Measurements from ENCODE around the gene C10orf95. TPM values are rescaled to one million over a fixed set of nuclear protein-coding genes. Genes with fewer than 3 reads are reported as not detected.

C10orf95 gene
- total and polyA plus RNA-seq, 2 of the 13 experiments (the other 11 are each of a cell fraction or from before 2014, with no cell fraction given), result 0.05 to 0.07 TPM

DNA sequence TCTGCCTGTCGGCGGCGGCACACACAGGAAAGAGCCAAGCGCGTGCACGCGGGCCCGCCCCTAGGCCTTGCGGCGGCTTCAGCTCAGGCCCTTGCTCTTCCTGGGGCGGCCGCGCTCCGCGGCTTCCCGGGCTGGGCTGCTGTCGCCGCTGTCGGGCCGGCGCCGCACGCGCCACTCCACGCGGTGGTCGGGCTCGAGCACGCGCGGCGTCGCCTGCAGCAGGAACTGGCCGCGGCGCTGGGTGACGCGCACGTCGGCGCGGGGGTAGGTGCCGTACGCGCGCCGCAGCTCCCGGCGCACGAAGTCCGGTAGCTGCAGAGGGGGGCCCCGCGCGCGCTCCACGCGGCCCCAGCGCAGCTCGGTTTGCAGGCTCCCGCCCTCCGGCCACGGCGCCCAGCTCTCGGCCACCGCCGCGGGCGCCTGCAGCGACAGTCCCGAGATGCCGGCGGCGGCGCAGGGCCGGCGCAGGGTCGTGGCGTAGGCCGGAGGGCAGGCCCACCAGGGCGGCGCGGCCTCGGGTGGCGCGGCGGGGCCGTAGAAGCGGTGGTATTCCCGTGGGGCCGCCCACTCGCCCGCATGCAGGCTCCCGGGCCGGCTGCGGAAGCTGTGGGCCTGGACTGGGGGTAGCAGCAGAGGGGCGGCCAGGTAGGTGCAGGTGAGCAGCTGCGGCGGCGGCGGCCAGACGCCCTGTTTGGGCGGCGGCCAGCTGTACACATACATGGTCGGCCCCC, 804 bp downstream of the C10orf95 start (continued):
- TF ChIP-seq, protein P1, sequence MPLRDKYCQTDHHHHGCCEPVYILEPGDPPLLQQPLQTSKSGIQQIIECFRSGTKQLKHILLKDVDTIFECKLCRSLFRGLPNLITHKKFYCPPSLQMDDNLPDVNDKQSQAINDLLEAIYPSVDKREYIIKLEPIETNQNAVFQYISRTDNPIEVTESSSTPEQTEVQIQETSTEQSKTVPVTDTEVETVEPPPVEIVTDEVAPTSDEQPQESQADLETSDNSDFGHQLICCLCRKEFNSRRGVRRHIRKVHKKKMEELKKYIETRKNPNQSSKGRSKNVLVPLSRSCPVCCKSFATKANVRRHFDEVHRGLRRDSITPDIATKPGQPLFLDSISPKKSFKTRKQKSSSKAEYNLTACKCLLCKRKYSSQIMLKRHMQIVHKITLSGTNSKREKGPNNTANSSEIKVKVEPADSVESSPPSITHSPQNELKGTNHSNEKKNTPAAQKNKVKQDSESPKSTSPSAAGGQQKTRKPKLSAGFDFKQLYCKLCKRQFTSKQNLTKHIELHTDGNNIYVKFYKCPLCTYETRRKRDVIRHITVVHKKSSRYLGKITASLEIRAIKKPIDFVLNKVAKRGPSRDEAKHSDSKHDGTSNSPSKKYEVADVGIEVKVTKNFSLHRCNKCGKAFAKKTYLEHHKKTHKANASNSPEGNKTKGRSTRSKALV (CRISPR knock-in tag; IDR thresholded peaks at IDR 0.05), result no peak
- peak; percentile 18; the same call in 1 of the 2 replicates for TF ChIP-seq PHF8 (CRISPR knock-in tag; IDR thresholded peaks at IDR 0.05)
- TF ChIP-seq RBAK (CRISPR knock-in tag; IDR thresholded peaks at IDR 0.05), result no peak
- TF ChIP-seq GABPB1 (CRISPR knock-in tag; IDR thresholded peaks at IDR 0.05), result peak; percentile 44; the same call in 1 of the 2 replicates
- TF ChIP-seq KLF13 (CRISPR knock-in tag; IDR thresholded peaks at IDR 0.05), result no peak
- no peak for TF ChIP-seq NR2F2 (IDR thresholded peaks at IDR 0.05; ENCODE audit: borderline replicate concordance, low read depth)
- no peak for TF ChIP-seq ZNF501 (CRISPR knock-in tag; IDR thresholded peaks at IDR 0.05)
- no peak for TF ChIP-seq FOXM1 (CRISPR knock-in tag; IDR thresholded peaks at IDR 0.05)
- TF ChIP-seq ZNF142 (CRISPR knock-in tag; IDR thresholded peaks at IDR 0.05), result 0 out of 2 replicates have a peak, but pooled peaks have one; percentile 51
- TF ChIP-seq ZNF841 (CRISPR knock-in tag; IDR thresholded peaks at IDR 0.05; ENCODE audit: borderline replicate concordance), result peak; percentile 73; the same call in 1 of the 2 replicates
- no peak for TF ChIP-seq PAF1 (CRISPR knock-in tag; IDR thresholded peaks at IDR 0.05)
- no peak for TF ChIP-seq ZNF205 (CRISPR knock-in tag; IDR thresholded peaks at IDR 0.05)
- peak; percentile 71; the same call in 1 of the 2 replicates for TF ChIP-seq TAF1 (CRISPR knock-in tag; IDR thresholded peaks at IDR 0.05)
- TF ChIP-seq ZSCAN5A (CRISPR knock-in tag; IDR thresholded peaks at IDR 0.05; ENCODE audit: borderline replicate concordance), result no peak
- TF ChIP-seq PCBP1 (IDR thresholded peaks at IDR 0.05; ENCODE audit: borderline replicate concordance, low read depth, low read length), result no peak
- TF ChIP-seq ZNF354B (CRISPR knock-in tag; IDR thresholded peaks at IDR 0.05), result peak; percentile 78; the same call in 1 of the 2 replicates
- 0 out of 2 replicates have a peak, but pooled peaks have one; percentile 47 for TF ChIP-seq EED (CRISPR knock-in tag; IDR thresholded peaks at IDR 0.05)
- TF ChIP-seq, protein P2, sequence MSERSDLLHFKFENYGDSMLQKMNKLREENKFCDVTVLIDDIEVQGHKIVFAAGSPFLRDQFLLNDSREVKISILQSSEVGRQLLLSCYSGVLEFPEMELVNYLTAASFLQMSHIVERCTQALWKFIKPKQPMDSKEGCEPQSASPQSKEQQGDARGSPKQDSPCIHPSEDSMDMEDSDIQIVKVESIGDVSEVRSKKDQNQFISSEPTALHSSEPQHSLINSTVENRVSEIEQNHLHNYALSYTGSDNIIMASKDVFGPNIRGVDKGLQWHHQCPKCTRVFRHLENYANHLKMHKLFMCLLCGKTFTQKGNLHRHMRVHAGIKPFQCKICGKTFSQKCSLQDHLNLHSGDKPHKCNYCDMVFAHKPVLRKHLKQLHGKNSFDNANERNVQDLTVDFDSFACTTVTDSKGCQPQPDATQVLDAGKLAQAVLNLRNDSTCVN (CRISPR knock-in tag; IDR thresholded peaks at IDR 0.05; ENCODE audit: borderline replicate concordance), result no peak
- 0 out of 2 replicates have a peak, but pooled peaks have one; percentile 41 for TF ChIP-seq ZNF256 (CRISPR knock-in tag; conservative IDR thresholded peaks at IDR 0.05)
